Aorta (tissue), 5 donors: ENCODE measurements around the gene LRMDA. TPM values are rescaled to one million over a fixed set of nuclear protein-coding genes. Genes with fewer than 3 reads are reported as not detected.
"Not testable (repeated sequence)": the region's sequence is repeated elsewhere in the genome, so short reads cannot be mapped to it uniquely, and the experiment has no call there.

Experiments
- ATAC-seq: fragments of 200-7000 bp; cut with Tn5 transposase; one replicate; pipeline ENCODE4 v1.9.1; 2022; ENCODE audit warnings: moderate library complexity; ENCODE audit not compliant: low FRiP score
- DNase-seq, 2 donors: peaks; one replicate each; pipeline ENCODE4 v3.0.0-alpha.2; 2020
- H3K27ac ChIP-seq, 2 donors: one replicate each; pipeline ENCODE4 v1.5.1; 2013; ENCODE audit warnings: low read length in 2 of 2, mild to moderate bottlenecking in 2 of 2, moderate library complexity in 2 of 2, control low read depth in 1 of 2, inconsistent platforms in 1 of 2, low read depth in 1 of 2
- H3K27me3 ChIP-seq, 2 donors: one replicate each; pipeline ENCODE4 v1.6.1; 2013; ENCODE audit warnings: control low read depth in 1 of 2, low read length in 1 of 2, mild to moderate bottlenecking in 1 of 2, moderate library complexity in 1 of 2; ENCODE audit not compliant: insufficient read depth in 2 of 2, control insufficient read depth in 1 of 2
- H3K36me3 ChIP-seq, 2 donors: one replicate each; pipeline ENCODE4 v1.6.1; 2013; ENCODE audit warnings: control low read depth in 1 of 2, low read length in 1 of 2, mild to moderate bottlenecking in 1 of 2; ENCODE audit not compliant: insufficient read depth in 2 of 2, control insufficient read depth in 1 of 2
- H3K4me1 ChIP-seq, 2 donors: one replicate each; pipeline ENCODE4 v1.6.1; 2013; ENCODE audit warnings: low read length in 2 of 2, control low read depth in 1 of 2, mild to moderate bottlenecking in 1 of 2, moderate library complexity in 1 of 2; ENCODE audit not compliant: insufficient read depth in 2 of 2, control insufficient read depth in 1 of 2
- H3K4me3 ChIP-seq, 2 donors: one replicate each; pipeline ENCODE4 v1.5.1; 2013; ENCODE audit warnings: low read length in 2 of 2, control low read depth in 1 of 2, mild to moderate bottlenecking in 1 of 2
- H3K9me3 ChIP-seq: one replicate; pipeline ENCODE4 v1.6.1; 2013; ENCODE audit warnings: mild to moderate bottlenecking, low read length; ENCODE audit not compliant: control insufficient read depth
- WGBS, 2 donors: extraction: QIAGEN DNeasy Blood & Tissue Kit; methylation state at CpG; one replicate each; pipeline ENCODE4 v1.1.7; 2013; 5-methylcytosine and 5-hydroxymethylcytosine counted together
- intact Hi-C, 2 donors: fragments of 100-400 bp; cut with DNase I; formaldehyde crosslinking; loops; one replicate each; pipeline versions ENCODE4 v1.14.2 to v1.15.0; 2022
- polyA plus RNA-seq, 2 donors: library from polyadenylated mRNA; stranded (reverse); fragments of 200-250 nt; gene quantifications; one replicate each; pipeline ENCODE4 v1.2.3, GENCODE V29; 2013
- total RNA-seq, 2 donors: library from RNA; stranded (reverse); fragmentation: NEBNext Ultra II Directional; extraction: Animal tissue kit (Norgen Biotek cat#: 25700); gene quantifications; one replicate each; pipeline ENCODE4 v1.2.1, GENCODE V29; 2021
- donor health status: healthy with polysubstance abuse.
- donor health status: Bipolar disorder and iron deficiency.
- donor health status: DM: no; HTN: no; CAD: no.
- donor health status: DM: no; HTN: no; CAD: no.
- donor health status: DM: yes; HTN: yes; CAD: no.

LRMDA gene
- total and polyA plus RNA-seq, 4 donors, result 7.4 to 25.7 (median 14.7) TPM

GRCh38 chr10:76138286-76138685, 706.9 kb downstream of the LRMDA start:
- no peaks in the 10 kb centered on the region for H3K27me3 ChIP-seq
- no peaks in the 10 kb centered on the region for H3K9me3 ChIP-seq
- intact Hi-C loops, result no loop called here
- H3K27ac ChIP-seq, result no peak overlapping the region
- 86 to 95% methylated on average over 2 of the region's 2 CpGs for WGBS, 2 donors
- ATAC-seq, result no peak
- no peaks in the 10 kb centered on the region for H3K4me1 ChIP-seq
- H3K36me3 ChIP-seq, result no peaks in the 10 kb centered on the region
- no peak overlapping the region for H3K4me3 ChIP-seq
- no peak for DNase-seq

GRCh38 chr10:76138906-76139305, 707.5 kb downstream of the LRMDA start:
- ATAC-seq, result no peak
- Histone ChIP-seq H3K9me3 (no peaks in the 10 kb centered on the region), H3K4me1 (no peaks in the 10 kb centered on the region), H3K27ac (no peak overlapping the region), H3K36me3 (no peaks in the 10 kb centered on the region), H3K4me3 (no peak overlapping the region), H3K27me3 (no peaks in the 10 kb centered on the region)
- no peak for DNase-seq
- intact Hi-C loops, result no loop called here
- 66 to 68% methylated on average over 3 of the region's 3 CpGs for WGBS, 2 donors

GRCh38 chr10:76139431-76139830, 708.0 kb downstream of the LRMDA start:
- no peaks in the 10 kb centered on the region for H3K4me1 ChIP-seq
- H3K27ac ChIP-seq, result no peak overlapping the region
- no peak for DNase-seq
- no peaks in the 10 kb centered on the region for H3K9me3 ChIP-seq
- no peaks in the 10 kb centered on the region for H3K27me3 ChIP-seq
- intact Hi-C loops, result no loop called here
- H3K4me3 ChIP-seq, result no peak overlapping the region
- 94 to 96% methylated on average over 5 of the region's 5 CpGs for WGBS, 2 donors
- ATAC-seq, result no peak
- no peaks in the 10 kb centered on the region for H3K36me3 ChIP-seq

- Histone ChIP-seq H3K4me1 (no peaks in the 10 kb centered on the region), H3K4me3 (no peak overlapping the region), H3K27me3 (no peaks in the 10 kb centered on the region), H3K36me3 (no peaks in the 10 kb centered on the region), H3K27ac (no peak overlapping the region), H3K9me3 (no peaks in the 10 kb centered on the region)
- DNase-seq (no peak), ATAC-seq (no peak)
- WGBS, 2 donors, result 97 to 99% methylated on average over 3 of the region's 3 CpGs
- intact Hi-C loops, result no loop called here
These were observed 710.0 kb downstream of the LRMDA start for GRCh38 chr10:76141376-76141775.

GRCh38 chr10:76148217-76148616, 716.8 kb downstream of the LRMDA start:
- H3K4me3 ChIP-seq, H3K36me3 ChIP-seq, H3K9me3 ChIP-seq, H3K27me3 ChIP-seq, H3K4me1 ChIP-seq, ATAC-seq, DNase-seq, intact Hi-C loops, H3K27ac ChIP-seq: not testable (repeated sequence)
- WGBS, 2 donors, result 89 to 98% methylated on average over 8 of the region's 8 CpGs

- no peak overlapping the region for H3K4me3 ChIP-seq
- H3K9me3 ChIP-seq, result no peaks in the 10 kb centered on the region
- H3K27ac ChIP-seq, result no peak overlapping the region
- DNase-seq, result no peak
- intact Hi-C loops, result no loop called here
- WGBS, 2 donors, result 33 to 37% methylated on average over 1 of the region's 1 CpG
- peaks cover 0 to 6% of the 10 kb centered on the region in 2 donors for H3K4me1 ChIP-seq
- H3K27me3 ChIP-seq, result no peaks in the 10 kb centered on the region
- no peak for ATAC-seq
- no peaks in the 10 kb centered on the region for H3K36me3 ChIP-seq
These were observed 717.8 kb downstream of the LRMDA start for GRCh38 chr10:76149182-76149581.

GRCh38 chr10:76149602-76150138, 718.2 kb downstream of the LRMDA start:
- 55 to 71% methylated on average over 2 of the region's 2 CpGs for WGBS, 2 donors
- H3K4me1 ChIP-seq, result peaks cover 0 to 7% of the 10 kb centered on the region in 2 donors
- no peaks in the 10 kb centered on the region for H3K9me3 ChIP-seq
- ATAC-seq (no peak), DNase-seq (no peak)
- no peaks in the 10 kb centered on the region for H3K36me3 ChIP-seq
- no peak overlapping the region for H3K4me3 ChIP-seq
- H3K27ac ChIP-seq, result peak overlapping the region in 1 of 2 donors; percentile 41
- no peaks in the 10 kb centered on the region for H3K27me3 ChIP-seq
- intact Hi-C loops, result no loop called here

- no peaks in the 10 kb centered on the region for H3K9me3 ChIP-seq
- 20 to 27% methylated on average over 17 of the region's 17 CpGs for WGBS, 2 donors
- intact Hi-C loops, result no loop called here
- no peaks in the 10 kb centered on the region for H3K27me3 ChIP-seq
- peak overlapping the region in 1 of 2 donors; percentile 41 for H3K27ac ChIP-seq
- ATAC-seq (no peak), DNase-seq (no peak)
- no peak overlapping the region for H3K4me3 ChIP-seq
- no peaks in the 10 kb centered on the region for H3K36me3 ChIP-seq
- peaks cover 0 to 7% of the 10 kb centered on the region in 2 donors for H3K4me1 ChIP-seq
These were observed 718.9 kb downstream of the LRMDA start for GRCh38 chr10:76150139-76150875.

- intact Hi-C loops, result no loop called here
- ATAC-seq, result no peak
- no peak for DNase-seq
- Histone ChIP-seq H3K9me3 (no peaks in the 10 kb centered on the region), H3K27ac (peak overlapping the region in 1 of 2 donors; percentile 36), H3K4me3 (no peak overlapping the region), H3K4me1 (peaks cover 0 to 7% of the 10 kb centered on the region in 2 donors), H3K36me3 (no peaks in the 10 kb centered on the region), H3K27me3 (no peaks in the 10 kb centered on the region)
- 35 to 42% methylated on average over 7 of the region's 7 CpGs for WGBS, 2 donors
These were observed 719.5 kb downstream of the LRMDA start for GRCh38 chr10:76150876-76151288.
